LNCaP clone FGC (cell line): ENCODE data around the gene PRKN.
A peak's percentile ranks its signal among the peaks of the same experiment; 100 is the strongest.

ENCODE experiments used
- DNase-seq: peaks from one replicate; pipeline ENCODE4 v3.0.0-alpha.2; 2011; ENCODE audit warnings: low read depth
- H3K4me3 ChIP-seq: 2 replicates; pipeline ENCODE4 v1.5.1; 2011; ENCODE audit warnings: mild to moderate bottlenecking, low read depth, low read length, control low read depth
- CTCF ChIP-seq: IDR thresholded peaks from 2 replicates; pipeline ENCODE4 v1.5.1; 2012; ENCODE audit warnings: mild to moderate bottlenecking; ENCODE audit not compliant: control insufficient read depth, insufficient read depth; ENCODE audit errors: extremely low read depth

The PRKN gene

GRCh38 chr6:161919691-161920090 lies 807.9 kb downstream of the PRKN start:
- no peak for TF ChIP-seq CTCF
- DNase-seq = no peak
- H3K4me3 ChIP-seq = no peak overlapping the region

GRCh38 chr6:161918628-161919205 lies 808.8 kb downstream of the PRKN start:
- no peak overlapping the region for H3K4me3 ChIP-seq
- no peak for TF ChIP-seq CTCF
- no peak for DNase-seq

DNA sequence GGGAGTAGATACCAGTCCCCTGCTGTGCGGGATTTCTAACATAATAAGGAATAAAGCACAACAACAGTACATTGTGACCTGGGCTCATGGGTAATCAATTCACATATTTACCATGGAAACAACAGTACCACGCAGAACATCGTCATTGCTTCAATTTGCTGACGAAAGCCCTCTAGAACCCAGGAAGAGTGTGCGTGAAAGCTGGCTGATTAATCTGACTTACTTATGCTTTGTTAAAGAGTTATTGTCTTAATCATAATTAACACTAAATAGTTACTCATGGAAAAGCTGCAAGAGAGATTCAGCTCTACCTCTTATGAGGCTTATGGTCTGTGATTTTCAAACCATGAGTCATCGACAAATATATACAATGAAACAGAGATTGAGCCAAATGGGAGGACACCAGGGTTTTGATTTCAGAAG lies 809.4 kb downstream of the PRKN start:
- TF ChIP-seq CTCF = no peak
- H3K4me3 ChIP-seq = no peak overlapping the region
- DNase-seq = no peak

- TF ChIP-seq CTCF = 0 out of 2 replicates have a peak, but pooled peaks have one; percentile 8
- H3K4me3 ChIP-seq = no peak overlapping the region
- no peak for DNase-seq
Measured at GRCh38 chr6:161917645-161918044, 809.9 kb downstream of the PRKN start.

GRCh38 chr6:161915456-161915964 lies 812.1 kb downstream of the PRKN start:
- no peak for TF ChIP-seq CTCF
- DNase-seq = no peak
- no peak overlapping the region for H3K4me3 ChIP-seq

DNA sequence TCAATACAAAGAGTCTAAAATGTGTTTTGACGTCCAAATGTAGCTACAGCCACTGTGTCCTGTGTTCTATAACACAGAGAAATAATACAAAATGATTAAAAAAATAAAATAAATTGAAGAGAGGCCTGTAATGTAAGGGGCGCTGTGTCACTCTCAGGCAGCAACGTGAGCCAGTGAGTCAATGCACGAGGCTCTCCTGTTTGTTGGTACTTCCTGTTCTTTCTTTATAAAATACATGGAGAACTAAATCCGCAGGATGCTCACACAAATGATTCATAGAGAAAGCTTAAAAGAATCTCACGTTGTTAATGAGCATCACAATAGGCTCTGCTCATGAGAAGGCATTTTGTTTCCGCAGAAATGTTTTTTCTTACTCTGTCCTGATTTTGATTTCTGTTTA lies 818.7 kb downstream of the PRKN start:
- DNase-seq = no peak
- TF ChIP-seq CTCF = no peak
- H3K4me3 ChIP-seq = no peak overlapping the region

GRCh38 chr6:161906571-161906970 lies 821.0 kb downstream of the PRKN start:
- DNase-seq = peak; percentile 11
- no peak overlapping the region for H3K4me3 ChIP-seq
- TF ChIP-seq CTCF = no peak
